Stimulated activated CD4-positive, alpha-beta T cell treated with anti-CD3 and anti-CD28 coated beads, TNF-alpha, amount 100 ng/mL, for 48 hours (primary cell): ENCODE measurements around the gene SIM2.
"Not testable (repeated sequence)": the region's sequence is repeated elsewhere in the genome, so short reads cannot be mapped to it uniquely, and the experiment has no call there.

Experiments used
- DNase-seq, 3 donors: peaks; one replicate each; pipeline ENCODE4 v3.0.0-alpha.2; 2020; ENCODE audit warnings: low read depth in 3 of 3

SIM2 gene, protein sequence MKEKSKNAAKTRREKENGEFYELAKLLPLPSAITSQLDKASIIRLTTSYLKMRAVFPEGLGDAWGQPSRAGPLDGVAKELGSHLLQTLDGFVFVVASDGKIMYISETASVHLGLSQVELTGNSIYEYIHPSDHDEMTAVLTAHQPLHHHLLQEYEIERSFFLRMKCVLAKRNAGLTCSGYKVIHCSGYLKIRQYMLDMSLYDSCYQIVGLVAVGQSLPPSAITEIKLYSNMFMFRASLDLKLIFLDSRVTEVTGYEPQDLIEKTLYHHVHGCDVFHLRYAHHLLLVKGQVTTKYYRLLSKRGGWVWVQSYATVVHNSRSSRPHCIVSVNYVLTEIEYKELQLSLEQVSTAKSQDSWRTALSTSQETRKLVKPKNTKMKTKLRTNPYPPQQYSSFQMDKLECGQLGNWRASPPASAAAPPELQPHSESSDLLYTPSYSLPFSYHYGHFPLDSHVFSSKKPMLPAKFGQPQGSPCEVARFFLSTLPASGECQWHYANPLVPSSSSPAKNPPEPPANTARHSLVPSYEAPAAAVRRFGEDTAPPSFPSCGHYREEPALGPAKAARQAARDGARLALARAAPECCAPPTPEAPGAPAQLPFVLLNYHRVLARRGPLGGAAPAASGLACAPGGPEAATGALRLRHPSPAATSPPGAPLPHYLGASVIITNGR

DNA sequence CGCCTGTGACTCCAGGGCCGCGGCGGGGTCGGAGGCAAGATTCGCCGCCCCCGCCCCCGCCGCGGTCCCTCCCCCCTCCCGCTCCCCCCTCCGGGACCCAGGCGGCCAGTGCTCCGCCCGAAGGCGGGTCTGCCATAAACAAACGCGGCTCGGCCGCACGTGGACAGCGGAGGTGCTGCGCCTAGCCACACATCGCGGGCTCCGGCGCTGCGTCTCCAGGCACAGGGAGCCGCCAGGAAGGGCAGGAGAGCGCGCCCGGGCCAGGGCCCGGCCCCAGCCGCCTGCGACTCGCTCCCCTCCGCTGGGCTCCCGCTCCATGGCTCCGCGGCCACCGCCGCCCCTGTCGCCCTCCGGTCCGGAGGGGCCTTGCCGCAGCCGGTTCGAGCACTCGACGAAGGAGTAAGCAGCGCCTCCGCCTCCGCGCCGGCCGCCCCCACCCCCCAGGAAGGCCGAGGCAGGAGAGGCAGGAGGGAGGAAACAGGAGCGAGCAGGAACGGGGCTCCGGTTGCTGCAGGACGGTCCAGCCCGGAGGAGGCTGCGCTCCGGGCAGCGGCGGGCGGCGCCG is at the start of gene SIM2:
SIM2 (plus strand) TSS at position 135 of the 565 bp plus-strand sequence. CDS start 632 bp downstream, outside the sequence.
- no peak for DNase-seq

DNA sequence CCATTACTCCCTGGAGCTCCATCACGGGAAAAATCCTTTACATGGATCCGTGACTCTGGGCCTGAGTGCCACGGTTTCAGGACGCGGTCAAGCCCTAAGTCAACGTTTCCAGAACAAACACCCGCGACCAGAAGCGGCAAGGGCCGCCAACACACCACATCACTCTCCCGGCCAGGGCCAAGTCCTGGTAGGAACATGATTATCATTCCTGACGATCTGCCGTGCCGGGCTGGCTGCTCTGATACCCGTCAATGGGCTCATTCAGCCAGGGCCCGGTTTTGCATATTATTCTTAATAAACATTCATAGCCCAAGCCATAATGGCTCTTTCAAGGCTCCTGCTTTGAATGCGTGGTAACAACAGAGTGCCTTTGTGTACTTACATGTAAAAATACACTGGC is 44.6 kb upstream of the SIM2 start:
- DNase-seq: no peak

DNA sequence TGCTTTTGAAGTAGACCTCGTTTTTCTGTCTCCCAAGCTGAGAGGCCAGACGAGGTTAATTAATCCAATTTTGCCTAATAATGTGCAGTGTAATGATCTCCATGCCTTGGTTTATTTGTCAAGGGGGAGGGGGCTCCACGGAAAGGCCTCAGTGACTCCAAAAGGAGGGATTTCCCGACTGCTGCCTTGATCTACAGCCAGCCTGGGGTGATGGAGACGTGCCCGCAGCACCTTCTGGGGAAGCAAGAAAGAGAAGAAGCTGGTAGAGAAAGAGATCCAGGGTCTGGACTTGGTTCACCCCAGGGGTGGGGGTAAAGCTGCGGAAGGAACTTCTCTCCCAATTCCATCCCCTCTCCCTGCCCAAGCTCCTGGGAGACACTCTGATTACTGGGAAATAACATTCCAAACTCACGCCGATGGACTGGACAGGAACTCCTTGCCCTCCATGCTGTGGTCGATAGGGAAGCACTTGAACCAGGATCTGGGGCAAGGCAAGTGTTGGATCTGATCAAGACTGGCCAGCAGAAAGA is 44.1 kb upstream of the SIM2 start:
- DNase-seq: no peak

DNA sequence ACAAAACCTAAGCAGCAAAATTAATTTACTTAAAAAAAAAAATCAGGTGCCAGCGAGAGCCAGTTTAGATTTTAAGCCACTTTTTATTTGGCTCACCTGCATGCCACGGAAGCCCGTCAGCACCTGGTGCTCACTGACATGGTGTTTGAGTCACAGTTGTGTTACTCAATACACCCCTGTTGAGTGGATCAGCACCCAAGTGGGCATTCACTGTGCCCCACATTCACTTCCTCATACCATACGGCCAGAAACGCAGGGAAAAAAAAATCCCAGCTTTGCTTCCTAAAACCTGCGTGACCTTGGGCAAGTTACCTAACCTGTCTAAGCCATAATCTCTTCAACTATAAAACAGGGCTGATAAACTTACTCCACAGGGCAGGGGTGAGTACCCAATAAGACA is 42.8 kb upstream of the SIM2 start:
- DNase-seq: no peak

DNA sequence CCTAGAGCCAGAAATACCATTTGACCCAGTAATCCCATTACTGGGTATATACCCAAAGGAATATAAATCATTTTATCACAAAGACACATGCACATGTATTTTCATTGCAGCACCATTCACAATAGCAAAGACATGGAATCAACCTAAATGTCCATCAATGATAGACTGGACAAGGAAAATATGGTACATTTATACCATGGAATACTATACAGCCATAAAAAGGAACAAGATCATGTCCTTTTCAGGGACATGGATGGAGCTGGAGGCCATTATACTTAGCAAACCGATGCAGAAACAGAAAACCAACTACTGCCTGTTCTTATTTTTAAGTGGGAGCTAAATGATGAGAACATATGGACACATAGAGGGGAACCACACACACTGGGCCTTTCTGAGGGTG is 41.6 kb upstream of the SIM2 start:
- DNase-seq: not testable (repeated sequence)

DNA sequence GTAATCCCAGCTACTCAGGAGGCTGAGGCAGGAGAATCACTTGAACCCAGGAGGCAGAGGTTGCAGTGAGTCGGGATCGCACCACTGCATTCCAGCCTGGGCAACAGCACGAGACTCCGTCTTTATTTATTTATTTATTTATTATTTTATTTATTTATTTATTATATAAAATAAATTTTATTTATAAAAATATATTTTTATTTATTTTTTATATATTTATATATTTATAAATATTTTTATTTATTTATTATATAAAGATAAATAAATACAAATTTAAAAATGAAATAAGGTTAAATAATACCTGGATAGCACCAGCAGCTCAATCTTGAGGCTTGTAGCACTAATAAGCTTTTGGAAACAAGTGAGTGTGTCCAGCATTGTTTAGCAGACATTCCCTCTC is 40.9 kb upstream of the SIM2 start:
- no peak for DNase-seq

DNA sequence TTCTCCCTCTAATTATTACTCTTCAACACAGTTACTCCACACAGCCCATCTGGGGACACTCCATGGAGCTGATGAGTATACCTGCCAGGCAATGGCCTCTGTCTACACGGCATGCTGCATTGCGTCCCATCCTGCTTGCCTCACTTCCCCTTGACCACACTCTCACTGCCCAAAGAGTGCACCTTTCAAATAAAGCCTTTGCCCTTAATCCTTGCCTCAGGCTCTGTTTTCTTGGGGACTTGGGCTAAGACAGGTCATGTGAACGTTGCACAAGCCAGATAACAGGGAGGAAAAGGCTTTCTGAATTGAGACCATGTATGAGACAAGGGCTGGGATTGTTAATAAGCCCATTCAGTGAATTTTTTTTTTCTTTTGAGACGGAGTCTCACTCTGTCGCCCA is 40.0 kb upstream of the SIM2 start:
- no peak for DNase-seq

DNA sequence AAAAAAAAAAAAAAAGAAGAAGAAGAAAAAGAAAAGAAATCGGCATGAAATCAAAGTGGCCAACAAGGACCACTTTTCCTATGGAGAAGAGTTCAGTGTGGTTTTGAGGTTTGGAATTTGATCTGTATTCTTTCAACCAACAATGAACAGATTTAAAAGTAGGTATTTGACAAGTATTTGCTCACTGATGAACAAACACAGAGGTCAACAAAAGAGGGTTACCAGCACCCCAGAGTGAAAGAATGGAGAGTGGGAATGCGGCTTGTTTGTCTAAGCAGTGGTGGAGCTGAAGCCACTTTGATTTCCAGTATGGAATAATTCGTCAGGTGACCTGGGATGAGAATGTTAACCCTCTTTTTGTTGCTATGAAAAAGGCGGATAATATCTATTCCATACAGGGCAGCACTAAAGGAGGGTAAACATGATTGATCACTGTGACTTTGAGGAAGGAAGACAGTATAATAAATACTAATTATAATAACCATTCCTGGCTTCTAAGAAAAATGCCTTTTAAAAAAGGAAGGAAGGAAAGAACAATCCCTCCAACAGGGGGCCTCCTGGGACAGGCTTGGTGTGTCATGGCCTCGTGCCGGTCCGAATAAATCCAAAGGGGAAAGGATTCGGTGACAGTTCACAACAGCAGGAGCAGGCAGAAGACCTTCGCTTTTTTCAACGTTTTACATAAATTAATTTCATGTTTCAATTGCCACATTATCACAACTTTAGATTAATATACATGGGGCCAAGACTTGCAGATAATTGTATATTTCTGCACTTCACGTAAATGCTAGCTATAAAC is 37.2 kb upstream of the SIM2 start:
- DNase-seq: no peak

DNA sequence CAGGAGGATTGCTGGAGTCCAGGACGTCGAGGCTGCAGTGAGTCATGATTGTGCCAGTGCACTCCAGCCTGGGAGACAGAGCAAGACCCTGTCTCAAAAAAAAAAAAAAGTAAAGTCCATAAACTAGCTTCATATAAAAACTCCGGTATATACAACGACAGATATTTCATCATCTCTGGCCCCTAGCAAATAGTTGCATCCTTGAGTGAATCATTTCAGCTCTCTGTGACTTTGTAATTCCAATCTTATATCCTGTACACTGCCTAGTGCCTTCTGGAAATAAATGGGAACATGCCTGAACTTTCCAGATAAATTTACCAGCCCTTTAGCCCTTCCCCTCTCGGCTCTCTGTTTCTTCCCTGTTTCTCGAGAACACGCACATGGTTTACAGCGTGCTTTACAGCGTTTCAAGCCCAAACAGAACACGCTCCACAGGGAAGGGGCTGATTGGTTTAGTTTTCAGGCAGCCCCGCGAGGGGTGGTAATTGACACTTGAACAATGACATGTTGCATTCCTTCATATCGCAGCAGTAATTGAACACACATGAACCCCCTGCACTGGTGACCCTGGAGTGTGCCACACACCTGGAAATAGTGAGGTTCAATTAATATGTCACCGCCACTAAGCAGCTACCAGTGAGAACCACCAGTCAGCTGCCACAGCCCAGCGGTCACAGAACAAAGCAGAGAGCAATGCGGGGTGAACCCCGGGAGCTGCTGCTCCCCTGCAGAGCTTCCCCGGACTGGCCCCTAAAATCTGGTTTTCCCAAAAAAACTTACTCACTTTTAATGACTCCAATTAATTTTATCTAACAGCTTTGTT is 35.7 kb upstream of the SIM2 start:
- DNase-seq: no peak

DNA sequence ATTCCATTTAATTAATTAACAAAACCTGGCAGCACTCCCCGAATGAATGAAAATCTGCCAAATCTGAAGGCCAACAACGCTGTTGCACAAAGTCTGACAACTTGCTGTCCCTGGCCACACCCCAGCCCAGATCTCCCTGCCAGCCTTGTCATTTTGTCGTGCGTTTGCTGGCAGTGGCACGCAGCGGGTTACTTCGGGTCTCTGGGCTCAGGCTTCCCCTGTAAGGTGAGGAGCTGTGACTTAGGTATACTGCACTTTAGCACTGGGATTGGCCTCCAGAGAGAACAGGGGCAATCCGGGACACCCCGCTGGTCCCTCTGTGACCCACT is 34.3 kb upstream of the SIM2 start:
- DNase-seq: no peak

DNA sequence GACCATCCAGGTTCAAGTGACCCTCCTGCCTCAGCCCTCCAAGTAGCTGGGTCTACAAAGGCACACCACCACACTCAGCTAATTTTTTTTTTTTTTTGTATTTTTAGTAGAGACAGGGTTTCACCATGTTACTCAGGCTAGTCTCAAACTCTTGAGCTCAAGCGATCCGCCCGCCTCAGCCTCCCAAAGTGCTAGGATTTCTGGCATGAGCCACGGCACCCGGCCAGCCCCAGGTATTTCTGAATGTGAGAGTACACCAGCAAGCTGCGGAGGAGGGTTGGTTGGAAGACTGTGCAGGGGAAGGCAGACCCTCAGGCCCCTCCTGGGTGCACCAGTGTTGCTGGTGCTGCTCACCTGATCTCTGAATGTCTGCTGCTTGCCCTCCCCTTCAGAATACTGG is 33.1 kb upstream of the SIM2 start:
- no peak for DNase-seq

DNA sequence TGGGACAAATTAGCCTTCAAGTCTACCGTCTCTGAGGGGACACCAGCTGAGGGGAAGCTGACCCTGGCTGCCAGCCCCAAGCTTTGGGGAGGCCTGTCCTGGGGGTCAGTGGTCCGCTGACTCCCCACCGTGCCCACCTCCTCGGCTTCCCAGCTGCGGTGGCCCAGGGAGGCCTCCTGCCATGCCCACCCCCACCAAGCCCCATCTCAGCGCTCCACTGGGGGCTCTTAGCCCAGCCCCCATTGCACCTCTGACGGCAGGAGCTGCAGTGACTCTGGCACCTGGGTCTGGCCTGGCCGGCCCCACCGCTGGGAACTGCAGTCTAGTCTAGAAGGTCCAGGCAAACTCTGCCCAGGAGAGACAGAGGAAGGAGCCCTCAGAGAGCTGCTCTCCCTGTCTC is 30.2 kb upstream of the SIM2 start:
- no peak for DNase-seq

DNA sequence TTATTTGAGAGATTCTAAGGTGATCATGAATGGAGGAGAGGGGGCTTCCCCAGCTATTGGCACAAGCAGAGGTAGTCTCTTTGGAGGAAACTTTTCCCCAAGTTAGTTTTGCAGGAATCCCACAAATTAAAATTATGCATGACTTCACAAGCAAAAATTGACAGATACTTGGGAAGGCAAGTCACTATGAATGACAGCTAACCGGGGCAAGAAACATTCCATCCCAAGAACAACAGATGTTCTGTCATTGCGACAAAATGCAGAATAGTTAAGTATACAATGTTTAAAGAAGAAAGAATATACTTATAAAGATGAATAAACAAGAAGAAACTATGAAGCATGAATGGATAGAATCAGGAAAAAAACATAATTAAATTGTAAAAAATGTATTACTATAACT is 27.1 kb upstream of the SIM2 start:
- DNase-seq: no peak

DNA sequence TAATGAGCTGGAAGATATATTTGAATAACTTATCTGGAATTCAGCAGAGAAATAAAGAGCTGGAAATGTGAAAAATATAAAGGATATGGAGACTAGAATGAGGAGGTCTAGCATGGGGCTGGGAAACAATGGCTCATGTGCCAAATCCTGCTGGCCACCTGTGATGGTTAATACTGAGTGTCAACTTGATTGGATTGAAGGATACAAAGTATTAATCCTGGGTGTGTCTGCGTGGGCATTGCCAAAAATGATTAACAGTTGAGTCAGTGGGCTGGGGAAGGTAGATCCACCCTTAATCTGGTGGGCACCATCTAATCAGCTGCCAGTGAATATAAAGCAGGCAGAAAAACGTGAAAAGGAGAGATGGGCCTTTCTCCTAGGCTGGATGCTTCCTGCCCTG is 26.6 kb upstream of the SIM2 start:
- not testable (repeated sequence) for DNase-seq

DNA sequence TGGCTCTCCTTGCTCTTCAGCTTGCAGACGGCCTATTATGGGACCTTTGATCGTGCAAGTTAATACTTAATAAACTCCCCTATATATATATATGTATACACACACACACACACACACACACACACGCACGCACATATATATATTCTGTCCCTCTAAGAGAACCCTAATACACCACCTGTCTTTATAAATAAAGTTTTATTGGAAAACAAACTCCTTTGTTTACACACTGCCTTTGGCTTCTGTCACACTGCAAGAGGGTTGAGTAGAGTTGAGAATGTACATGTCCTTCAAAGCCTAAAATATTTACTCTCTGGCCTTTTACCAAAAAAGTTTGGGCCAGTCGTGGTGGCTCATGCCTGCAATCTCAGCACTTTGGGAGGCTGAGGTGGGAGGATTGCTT is 26.2 kb upstream of the SIM2 start:
- DNase-seq: no peak

DNA sequence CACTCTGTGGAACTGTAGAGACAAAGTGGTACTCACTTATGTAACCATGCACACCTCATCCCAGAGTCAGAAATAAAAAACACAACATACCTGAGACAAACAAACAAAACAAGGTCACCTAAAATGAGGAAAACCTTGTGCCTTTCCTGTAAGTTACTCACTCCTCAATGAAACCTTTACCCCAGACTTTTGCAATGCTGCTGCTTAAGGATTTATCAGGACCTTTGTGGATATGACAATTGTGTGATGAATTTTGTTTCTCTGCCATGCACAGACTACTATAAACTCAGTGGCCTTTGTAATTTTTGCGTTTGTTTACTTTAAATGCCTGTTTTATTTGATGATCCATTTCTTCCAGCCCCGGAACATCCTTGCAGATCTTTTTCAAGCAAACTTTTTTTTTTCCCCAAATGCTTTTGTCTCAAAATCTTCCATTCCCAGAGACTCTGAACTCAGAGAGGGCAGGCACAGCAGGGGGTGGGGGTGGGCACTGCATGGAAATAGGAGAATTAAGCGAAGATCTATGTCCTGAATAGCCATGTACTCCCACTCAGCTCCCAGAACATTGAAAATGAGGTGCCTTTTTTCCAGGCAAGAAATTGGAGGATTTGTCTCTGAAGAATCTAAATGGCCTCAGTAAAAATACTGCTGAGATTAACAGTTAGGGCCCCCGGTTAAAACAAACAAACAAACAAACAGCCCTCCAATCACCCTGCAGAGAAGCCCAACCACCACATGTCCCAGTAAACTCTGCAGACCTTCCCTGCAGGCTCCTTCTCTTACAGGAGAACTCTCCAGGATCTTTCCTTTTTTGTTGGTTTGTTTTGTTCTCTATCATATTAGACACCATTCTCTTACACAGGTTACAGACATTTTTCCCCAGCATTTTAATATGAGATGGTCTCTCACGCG is 22.6 kb upstream of the SIM2 start:
- DNase-seq: no peak

DNA sequence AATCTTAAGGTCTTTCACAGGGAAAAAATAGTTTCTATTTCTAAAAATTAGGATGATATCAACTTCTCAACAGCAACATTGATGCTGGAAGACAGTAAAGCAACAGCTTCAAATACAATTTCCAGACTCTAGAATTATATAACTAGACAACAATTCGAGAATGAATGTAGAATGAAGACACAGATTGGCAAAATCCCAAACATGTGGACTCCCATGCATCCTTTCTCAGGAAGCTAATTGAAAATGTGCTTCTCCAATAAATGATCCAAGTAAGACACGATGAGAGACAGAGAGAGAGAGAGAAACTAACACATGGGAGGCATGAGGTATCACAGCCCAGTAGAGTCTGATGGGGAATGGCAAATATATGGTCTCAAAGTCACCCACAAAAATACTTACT is 21.5 kb upstream of the SIM2 start:
- DNase-seq: no peak

DNA sequence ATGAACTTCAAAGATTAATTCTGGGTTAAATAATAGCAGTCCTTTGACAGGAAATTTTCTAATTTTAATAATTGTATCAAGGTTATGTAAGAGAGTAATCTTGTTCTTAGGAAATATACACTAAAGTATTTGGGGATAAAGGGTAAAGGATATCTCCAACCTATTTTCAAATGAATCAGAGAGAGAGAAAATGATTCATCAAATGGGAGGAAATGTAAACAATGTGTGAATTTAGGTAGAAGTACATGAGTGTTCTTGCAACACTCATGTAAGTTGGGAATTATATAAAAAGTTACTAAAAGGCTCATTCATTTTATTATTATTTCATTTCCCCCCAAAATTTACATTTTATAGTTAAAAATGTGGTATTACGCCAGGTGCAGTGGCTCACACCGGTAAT is 20.4 kb upstream of the SIM2 start:
- DNase-seq: no peak

DNA sequence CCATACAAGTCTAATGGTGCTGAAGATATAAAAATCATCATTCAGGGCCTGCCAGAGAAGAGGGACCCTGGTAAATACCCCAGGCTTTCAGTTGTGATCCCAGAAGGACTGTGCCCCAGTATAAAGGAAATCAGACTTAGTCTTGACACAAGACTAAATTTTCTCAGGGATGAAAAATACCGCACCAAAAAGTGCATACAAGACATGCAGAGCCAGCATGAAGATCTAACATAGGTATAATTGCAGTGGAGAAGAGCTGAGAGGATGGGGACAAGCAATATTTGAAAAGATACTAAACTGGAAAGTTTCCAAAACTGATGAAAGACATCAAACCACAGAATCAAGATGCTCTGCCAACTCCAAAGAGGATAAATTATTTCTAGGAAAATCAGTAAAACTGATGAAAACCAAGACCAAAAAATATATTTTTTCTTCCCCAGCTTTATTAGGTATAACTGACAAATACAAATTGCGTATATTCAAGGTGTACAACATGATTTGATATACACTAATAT is 17.7 kb upstream of the SIM2 start:
- no peak for DNase-seq
